Hindlimb muscle (tissue), 1 donor: ENCODE measurements around the gene FOXP4. TPM values are rescaled to one million over a fixed set of nuclear protein-coding genes. Genes with fewer than 3 reads are reported as not detected.

Experiments used
- DNase-seq: peaks from one replicate; pipeline ENCODE4 v3.0.0-alpha.2; 2013
- polyA plus RNA-seq: library from polyadenylated mRNA; unstranded; fragments of 120-200 nt; gene quantifications from one replicate; pipeline ENCODE4 v1.2.1, GENCODE V29; 2013; ENCODE audit not compliant: insufficient read length

The FOXP4 gene
- polyA plus RNA-seq, 1 donor = 20.8 TPM

DNA sequence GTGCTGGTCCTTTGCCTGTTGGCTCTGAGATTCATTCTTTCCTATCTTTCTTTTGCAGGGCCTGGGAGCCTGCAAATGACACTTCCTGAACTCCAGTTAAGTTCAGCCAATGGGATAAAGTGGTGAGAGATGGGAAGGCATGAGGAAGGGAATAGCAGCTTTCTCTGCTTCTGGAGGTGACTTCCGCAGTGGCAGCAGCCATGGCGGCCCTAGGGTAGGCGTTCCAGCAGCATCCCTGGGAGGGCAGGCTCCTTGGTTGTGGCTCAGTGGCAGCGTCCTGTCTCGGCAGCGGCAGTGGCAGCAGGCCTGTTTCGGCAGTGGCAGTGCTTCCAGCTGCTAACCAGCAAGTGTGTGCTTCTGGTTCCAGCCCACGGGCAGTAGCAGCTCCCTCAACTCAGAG, 84.8 kb downstream of the FOXP4 start:
- DNase-seq = no peak

- no peak for DNase-seq
Measured at GRCh38 chr6:41633056-41633634, 87.0 kb downstream of the FOXP4 start.

DNA sequence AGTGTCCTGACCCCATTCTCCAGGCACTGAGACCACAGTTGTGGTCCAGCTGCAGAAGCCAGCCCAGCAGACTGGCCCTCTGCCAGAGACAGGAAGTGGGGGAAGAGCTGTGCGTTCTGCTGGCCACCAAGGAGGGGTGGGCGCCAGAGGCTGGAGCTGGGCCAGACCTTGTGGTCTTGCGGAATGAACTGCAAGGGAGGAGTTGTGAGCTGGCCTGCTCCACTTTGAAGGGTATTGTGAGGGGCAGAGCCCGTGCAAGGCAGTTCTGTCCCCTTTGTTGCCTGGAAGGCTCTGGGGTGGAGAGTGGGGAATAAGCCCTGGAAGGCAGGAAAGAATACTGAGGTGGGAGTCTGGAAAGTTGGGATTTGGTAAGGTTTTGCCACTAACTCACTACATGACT, 88.5 kb downstream of the FOXP4 start:
- DNase-seq = no peak

DNA sequence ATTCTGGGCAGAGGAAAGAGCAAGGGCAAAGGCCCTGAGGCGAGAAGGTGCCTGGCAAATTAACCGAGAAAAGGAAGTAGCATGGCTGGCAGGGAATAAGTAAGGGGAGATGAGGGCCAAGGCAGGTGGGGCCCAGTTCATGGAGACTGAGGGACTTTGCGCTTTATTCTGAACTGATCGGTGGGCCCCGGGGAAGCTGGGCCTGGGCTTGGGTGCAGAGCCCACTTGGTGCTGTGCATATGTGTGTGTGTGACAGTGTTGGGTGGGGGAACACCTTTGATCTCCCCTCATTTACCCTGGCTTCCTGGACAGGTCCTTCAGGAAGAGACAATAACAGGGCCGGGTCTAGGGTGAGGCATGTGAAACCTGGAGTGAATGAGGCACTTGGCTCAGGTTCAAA, 89.2 kb downstream of the FOXP4 start:
- no peak for DNase-seq

- DNase-seq = no peak
Measured at GRCh38 chr6:41636833-41637193, 90.6 kb downstream of the FOXP4 start.

DNA sequence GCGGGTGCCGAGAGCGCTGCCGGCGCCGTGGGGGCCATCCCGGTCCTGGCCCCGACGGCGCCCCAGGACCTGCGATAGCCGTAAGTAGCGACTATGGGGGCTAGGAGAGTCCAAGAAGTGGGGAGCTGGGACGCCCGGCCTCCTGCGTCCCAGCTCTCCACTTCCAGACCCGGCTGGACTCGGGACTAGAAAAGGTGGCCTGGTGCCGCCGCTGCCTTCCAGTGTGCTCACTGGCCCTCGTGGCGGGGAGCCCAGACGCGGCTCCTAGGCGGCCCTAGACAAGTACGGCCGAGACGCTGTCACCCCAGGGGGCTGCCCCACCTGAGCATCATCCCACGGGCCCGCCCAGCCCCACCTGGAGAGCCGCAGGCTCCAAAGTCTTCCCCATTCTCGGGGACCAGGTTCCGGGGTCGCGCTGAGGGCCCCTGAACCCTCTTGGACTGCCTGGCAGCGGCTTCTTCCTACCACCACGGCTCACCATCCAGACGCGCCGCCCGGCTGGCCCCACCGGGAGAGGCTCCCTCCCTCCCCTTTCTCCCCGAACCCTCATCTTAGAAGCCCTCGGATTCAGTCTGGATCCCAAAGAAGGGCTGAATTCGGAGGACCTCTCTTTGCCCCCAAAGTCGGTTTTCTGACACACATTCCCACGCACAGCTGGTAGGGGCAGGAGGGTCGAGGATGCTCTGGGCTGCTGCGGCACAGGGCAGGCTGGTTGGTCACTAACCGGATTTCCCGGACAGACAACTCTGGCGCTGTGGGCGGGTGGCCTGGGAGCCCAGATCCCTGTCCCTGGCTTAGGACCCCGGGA, 91.2 kb downstream of the FOXP4 start:
- DNase-seq = no peak

- DNase-seq = peak; percentile 85
Measured at GRCh38 chr6:41638002-41638934, 92.1 kb downstream of the FOXP4 start, which contains the start of gene MDFI. MDFI (plus strand) TSS chr6:41638468; CDS start chr6:41638750, 282 bp downstream.

GRCh38 chr6:41638935-41639808, 93.0 kb downstream of the FOXP4 start:
- DNase-seq = peak; percentile 83

- peak; percentile 78 for DNase-seq
Measured at GRCh38 chr6:41639809-41640371, 93.7 kb downstream of the FOXP4 start.

DNA sequence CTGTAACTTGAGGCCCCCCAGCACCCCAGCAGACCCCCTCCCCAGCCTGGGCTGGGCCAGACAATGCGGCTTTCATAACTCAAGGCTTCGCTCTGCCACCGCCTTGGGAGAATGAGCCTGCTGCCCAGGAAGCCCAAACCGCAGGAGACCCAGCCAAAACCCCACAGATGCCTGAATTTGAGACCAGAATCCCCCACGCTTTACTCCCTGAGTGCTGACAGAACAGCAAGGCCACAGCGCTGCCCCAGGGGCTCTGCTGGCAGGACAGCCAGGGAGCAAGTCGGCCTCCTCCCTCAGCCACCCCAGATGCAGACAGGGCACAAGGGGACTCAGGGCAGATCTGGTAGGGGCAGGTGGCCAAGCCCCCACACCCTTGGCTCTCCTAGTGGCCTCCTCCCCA, 94.2 kb downstream of the FOXP4 start:
- no peak for DNase-seq

DNA sequence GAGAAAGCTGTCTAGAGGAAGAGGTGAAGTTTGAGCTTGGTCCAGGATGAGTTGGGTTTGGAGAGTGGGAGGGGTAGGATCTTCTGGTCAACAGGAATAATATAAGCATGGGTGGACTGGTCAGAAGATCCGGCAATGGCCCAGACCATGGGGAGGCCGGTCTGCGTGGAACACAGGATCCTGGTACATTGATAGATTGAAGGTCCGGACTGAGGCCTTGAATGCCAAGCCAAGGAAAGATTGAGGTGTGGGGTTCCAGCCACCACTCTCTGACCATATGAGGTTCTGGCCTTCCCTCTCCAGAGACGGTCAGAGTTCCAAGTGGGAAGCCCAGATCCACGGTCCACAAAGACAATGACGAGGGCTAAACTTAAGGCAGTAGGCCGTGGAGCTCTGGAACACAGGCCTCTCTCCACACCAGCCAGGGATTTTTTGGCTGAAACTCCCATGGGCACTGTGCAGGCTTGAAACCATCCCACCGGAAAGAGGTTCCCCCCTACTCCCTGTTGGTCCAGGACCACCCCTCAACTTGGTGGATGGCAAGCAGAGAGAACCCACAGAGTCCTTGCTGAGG, 95.3 kb downstream of the FOXP4 start:
- DNase-seq = no peak

DNA sequence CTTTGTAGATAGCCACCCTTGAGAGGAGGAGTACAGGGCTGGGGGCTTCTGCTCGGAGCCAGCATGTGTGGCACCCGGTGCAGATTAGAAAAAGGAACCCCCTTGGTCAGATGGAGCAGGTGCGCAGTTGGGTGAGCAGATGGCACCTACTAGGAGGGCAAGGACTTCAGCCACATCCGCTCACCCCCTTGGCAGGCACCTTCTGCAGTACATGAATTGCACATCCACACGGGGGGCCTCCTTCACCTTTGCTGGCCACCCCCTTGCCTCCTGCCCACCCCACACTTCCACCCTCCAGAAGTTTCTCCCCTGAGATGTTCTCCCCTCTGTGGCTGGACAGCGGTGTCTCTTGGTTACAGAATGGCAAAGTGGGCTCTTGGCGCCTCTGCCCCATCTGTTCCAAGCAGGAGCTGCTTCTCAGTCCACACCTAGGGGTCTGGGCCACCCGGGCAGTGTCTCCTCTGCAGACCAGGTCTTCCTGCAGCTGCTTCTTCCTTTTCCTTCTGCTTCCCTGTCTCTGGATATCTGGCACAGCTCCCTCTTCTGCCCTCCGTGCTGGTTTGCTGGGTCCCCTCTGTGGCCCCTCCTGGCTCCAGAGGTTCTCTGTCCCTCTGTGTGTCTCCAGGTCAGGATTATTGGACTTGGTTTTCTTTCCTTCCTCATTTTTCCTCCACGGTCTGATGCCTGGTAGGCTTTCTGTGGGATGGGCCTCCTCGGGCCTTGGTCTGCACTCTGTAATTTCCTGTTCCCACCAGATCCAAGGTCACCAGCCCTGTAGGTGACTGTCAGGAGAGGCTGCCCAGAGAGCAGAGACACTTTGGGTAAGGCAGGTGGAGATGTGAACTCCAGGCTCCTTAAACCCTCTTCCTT, 96.1 kb downstream of the FOXP4 start:
- DNase-seq = no peak

- no peak for DNase-seq
Measured at GRCh38 chr6:41642960-41643898, 97.0 kb downstream of the FOXP4 start.

DNA sequence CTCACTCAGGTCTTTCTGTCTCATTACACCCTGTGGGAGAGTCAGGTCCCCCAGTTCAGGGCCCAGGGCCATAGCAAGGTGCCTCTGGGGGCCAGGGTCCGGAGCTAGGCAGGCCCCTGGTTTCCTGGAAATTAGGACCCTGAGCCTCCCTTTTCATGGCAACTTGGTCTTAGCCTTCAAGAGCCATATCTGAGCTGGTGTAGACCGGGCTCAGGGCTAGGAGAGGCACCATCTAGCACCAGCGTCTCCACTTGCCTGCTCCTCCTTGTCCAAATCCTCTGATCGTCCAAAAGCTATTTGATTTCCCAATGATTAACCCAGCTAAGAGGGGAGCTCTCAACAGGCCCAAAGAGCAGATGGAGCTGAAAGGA, 97.7 kb downstream of the FOXP4 start:
- no peak for DNase-seq

- no peak for DNase-seq
Measured at GRCh38 chr6:41644297-41644879, 98.2 kb downstream of the FOXP4 start.

DNA sequence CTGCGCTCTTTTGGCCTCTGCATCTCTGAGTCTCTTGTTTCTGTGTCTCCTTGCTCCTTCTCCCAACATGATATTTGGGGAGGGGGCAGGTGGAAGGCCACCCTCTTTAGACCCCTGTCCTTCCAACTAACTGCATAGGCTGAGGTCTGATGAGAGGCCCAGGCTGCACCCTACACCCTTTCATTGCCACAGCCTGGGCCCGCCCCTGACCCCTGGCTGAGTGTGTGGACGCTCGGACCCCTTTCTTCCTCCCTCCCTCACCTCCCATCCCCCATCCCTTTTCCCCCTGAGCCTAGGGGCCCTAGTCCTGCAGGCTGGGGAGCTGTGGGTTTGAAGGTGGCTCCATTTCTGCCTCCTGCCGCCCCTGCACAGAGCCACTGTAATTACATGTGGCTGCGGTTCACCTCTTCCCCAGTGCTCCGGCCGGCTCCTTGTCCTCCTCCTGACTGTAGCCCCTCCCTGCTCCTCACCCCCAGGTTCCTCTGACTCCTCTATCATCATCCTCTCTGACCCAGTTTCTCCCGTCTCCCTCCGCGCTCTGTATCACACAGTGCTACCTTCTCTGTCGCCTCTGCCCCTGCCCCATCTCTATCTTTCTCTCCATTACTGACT, 98.9 kb downstream of the FOXP4 start:
- no peak for DNase-seq

DNA sequence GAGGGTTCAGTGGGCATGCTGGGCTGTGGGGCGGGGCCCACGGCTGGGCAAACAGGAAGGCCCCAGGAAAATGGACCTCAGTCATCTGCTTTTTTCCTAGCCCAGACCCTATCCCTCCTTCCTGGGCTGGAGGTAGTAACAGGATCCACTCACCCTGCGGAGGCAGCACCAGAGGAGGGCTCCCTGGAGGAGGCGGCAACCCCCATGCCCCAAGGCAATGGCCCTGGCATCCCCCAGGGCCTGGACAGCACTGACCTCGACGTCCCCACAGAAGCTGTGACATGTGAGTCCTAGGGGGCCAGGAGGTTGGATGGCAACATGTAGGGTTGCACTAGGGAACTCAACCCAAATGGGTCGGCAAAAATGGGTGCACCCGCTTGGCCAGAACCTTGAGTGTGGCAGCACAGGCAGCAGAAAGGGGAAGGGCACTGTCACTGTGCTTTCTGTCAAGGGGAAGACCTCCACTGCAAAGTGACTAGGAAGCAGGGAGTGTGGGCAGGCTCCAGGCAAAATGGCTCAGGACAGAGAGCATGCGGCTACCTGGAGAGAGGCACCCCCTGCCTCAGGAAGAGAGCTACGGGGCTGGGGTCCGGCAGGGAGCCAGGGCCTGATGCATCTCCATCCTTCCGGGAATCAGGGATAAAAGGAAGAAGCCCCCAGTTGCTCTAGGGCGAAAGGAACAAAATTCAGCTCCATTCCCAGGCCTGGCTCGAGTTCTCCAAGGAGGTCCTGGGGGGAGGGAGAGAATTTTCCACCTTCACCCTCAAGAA, 100.0 kb downstream of the FOXP4 start:
- no peak for DNase-seq

- DNase-seq = no peak
Measured at GRCh38 chr6:41647061-41647511, 100.9 kb downstream of the FOXP4 start.
